ENCODE data around the gene BORCS6. TPM values are rescaled to one million over a fixed set of nuclear protein-coding genes. Genes with fewer than 3 reads are reported as not detected.
A peak's percentile ranks its signal among the peaks of the same experiment; 100 is the strongest.

The BORCS6 gene
- polyA plus RNA-seq, 3 donors: 2.6 to 5.2 (median 4.6) TPM

- no peak for DNase-seq (ENCODE audit: extremely low read depth in 1 of 11, low read depth in 9 of 11, low spot score in 4 of 11)
These were observed 40.4 kb downstream of the BORCS6 start for GRCh38 chr17:8149419-8150193.

GRCh38 chr17:8148560-8148959, 41.4 kb downstream of the BORCS6 start:
- DNase-seq (ENCODE audit: extremely low read depth in 1 of 11, low read depth in 9 of 11, low spot score in 4 of 11): no peak

DNA sequence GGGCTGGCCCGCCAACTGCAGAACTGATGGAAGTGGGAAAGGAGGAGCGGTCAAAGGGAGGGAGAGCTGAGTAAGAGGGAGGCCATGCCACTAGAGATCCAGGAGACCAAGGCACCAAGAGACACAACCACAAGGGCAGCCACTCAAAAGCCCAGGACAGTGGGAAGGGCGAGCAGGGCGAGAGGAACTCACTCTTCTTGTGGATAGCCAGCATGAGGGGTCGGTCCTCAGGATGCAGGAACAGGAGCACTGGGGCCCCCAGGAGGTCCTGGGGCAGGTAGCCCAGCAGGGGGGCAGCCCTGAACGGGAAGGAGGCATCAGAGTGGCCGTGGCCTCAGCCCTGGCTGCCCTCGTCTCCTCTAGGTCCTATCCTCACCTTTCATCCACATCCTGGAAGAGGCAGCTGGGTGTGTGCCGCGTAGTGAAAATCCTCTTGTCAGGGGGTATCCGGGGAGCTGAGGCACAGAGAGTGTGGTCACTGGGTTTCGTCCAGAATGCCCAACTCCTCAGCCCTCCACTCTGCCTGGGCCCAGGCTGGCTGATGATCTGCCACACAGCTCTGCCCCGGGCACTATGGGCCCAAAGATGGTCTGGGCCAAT, 42.1 kb downstream of the BORCS6 start:
- DNase-seq (ENCODE audit: extremely low read depth in 1 of 11, low read depth in 9 of 11, low spot score in 4 of 11): no peak

GRCh38 chr17:8147141-8147804, 42.7 kb downstream of the BORCS6 start:
- DNase-seq (ENCODE audit: extremely low read depth in 1 of 11, low read depth in 9 of 11, low spot score in 4 of 11): no peak

DNA sequence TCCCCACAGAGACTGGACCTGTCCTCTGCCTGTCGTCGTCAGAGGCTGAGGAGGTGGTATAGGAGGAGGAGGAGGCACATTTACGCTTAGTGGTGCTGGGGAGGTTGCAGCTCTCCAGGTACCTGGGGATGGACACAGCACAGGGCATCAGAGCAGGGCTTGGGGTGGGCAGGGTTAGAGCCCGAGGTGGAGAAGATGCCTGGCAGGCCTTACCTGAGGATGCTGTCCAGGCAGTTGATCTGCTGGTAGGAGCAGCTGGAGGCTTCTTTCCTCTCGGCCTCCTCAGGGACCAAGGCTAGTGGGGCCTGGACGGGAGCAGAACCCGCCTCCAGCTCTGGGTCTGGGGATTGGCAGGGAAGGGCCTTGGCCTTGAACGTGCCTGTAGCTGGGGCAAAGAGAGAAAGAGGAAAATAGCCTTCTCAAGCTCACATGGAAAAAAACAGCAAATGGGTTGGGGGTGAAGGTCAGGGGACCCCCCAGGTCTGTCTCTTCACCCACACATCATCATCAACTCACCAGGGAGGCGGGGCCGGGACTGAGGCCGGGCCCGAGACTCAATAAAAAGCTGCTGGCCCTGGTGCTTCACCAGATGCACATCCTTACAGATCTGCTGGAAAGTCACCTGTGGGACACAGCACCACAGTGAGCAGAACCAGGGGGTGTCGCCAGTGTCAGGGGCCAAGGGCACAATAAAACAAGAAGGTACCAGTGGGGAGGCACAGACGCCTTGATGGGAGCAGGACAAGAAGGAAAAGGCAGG, 43.4 kb downstream of the BORCS6 start:
- DNase-seq (ENCODE audit: extremely low read depth in 1 of 11, low read depth in 9 of 11, low spot score in 4 of 11): no peak

GRCh38 chr17:8145811-8146210, 44.2 kb downstream of the BORCS6 start:
- no peak for DNase-seq (ENCODE audit: extremely low read depth in 1 of 11, low read depth in 9 of 11, low spot score in 4 of 11)

DNA sequence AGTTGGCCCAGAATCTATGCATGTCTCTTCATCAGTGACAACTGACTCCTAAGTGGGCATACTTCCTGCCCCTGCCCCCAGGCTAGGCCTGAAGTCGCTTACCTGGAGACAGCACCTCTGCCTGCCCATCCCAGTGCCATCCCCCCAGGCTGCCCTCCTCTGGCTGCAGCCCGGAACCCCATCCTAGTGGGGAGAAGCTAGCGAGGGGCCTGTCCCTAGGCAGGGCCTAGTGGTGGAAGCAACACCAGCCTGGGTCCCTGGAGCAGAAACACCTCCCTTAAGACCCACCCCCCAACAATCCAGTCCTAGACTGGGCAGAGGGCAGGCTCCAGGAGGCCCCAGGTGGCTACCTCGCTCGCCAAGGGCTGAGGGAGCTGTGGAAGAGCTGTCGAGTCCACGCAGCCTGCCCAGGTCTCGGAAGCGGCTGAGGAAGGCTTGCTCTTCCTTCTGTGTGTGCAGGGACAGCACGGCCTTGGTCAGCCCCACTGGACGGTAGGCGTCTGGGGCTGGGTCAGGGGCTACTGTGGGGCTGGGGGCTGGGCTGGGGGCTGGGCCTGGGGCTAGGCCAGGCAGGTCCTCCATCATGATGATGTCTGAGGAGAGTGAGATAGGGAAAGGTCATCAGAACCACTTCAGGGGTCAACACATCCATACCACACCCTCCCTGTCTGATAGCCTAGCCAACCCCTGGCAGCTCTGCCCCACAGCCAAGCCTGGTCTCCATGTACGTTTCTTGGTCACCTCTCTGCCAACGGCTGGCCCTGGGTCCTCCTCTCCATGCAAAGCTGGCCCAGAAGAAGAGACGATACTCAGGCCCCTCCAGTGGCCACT, 45.4 kb downstream of the BORCS6 start:
- DNase-seq (ENCODE audit: extremely low read depth in 1 of 11, low read depth in 9 of 11, low spot score in 4 of 11): no peak

GRCh38 chr17:8143581-8144400, 46.2 kb downstream of the BORCS6 start:
- no peak for DNase-seq (ENCODE audit: extremely low read depth in 1 of 11, low read depth in 9 of 11, low spot score in 4 of 11)

DNA sequence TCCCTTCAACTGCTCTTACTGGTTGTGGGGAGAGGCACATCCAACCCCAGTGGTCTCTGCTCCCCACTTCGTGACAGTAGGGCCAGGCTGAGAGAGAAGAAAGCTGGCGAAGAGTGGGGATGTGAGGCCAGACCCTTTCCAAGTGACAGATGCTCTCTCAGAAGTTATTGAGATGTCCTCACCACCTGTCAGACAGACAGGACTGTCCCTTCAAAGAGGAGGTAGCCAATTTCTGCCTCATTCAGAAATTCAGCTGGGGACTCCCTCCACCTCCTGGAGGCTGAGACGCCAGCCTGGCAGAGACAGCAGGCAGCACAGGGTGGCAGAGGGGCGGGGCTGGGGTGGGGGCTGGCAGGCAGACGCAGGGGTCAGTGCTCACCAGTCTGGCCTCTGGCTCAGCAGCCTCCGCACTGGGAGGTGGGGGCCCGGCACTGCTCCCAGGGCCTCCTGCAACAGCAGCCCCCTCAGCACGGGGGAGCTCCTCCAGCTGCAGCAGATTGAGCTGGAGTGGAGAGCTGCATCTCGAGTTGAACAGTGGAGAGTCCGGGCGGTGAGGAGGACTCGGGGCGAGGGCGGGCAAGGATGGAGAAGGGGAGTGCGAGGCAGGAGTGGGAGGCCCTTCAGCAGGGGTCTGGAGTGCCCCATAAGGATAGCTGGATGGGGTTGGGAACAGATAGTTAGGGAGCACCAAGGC, 46.9 kb downstream of the BORCS6 start:
- no peak for DNase-seq (ENCODE audit: extremely low read depth in 1 of 11, low read depth in 9 of 11, low spot score in 4 of 11)

GRCh38 chr17:8142158-8142886, 47.7 kb downstream of the BORCS6 start:
- no peak for DNase-seq (ENCODE audit: extremely low read depth in 1 of 11, low read depth in 9 of 11, low spot score in 4 of 11)

DNA sequence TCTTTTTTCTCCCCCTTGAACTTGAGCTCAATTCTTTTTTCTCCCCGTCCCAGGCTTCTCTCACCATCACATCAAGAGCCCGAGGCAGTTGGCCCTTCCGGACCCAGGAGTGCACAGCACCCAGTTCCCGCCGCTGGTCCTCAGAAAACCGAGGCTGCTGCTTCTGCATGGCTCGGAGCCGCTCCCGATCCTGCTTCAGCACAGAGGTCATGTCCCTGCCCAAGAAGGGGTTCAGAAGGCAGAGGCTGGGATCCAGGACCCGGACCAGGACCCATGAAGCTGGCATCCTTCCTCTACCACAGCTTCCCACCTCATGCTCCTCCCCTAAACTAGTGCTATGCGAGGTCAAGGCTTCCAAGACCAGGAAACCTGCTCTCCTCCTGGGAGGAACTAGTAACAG, 48.2 kb downstream of the BORCS6 start:
- no peak for DNase-seq (ENCODE audit: extremely low read depth in 1 of 11, low read depth in 9 of 11, low spot score in 4 of 11)

DNA sequence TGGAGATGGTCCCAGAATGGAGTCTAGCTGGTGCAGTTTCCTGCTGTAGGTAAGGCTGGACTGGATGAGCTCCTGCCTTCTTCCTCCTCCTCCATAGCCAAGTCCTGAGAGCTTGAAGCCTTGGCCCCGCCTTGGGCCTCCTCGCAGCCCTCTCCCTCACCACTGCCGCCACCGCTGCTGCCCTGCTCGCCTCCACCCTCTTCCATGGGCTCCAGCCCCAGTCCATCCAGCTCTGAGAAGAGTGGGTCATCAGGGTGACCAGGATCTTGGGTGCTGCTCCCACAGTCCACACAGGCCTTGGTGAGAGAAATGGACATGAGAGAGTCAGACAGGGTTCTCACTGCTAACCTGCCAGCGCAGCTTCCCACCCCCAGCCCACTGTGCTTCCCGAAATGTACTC, 48.9 kb downstream of the BORCS6 start:
- DNase-seq (ENCODE audit: extremely low read depth in 1 of 11, low read depth in 9 of 11, low spot score in 4 of 11): no peak

DNA sequence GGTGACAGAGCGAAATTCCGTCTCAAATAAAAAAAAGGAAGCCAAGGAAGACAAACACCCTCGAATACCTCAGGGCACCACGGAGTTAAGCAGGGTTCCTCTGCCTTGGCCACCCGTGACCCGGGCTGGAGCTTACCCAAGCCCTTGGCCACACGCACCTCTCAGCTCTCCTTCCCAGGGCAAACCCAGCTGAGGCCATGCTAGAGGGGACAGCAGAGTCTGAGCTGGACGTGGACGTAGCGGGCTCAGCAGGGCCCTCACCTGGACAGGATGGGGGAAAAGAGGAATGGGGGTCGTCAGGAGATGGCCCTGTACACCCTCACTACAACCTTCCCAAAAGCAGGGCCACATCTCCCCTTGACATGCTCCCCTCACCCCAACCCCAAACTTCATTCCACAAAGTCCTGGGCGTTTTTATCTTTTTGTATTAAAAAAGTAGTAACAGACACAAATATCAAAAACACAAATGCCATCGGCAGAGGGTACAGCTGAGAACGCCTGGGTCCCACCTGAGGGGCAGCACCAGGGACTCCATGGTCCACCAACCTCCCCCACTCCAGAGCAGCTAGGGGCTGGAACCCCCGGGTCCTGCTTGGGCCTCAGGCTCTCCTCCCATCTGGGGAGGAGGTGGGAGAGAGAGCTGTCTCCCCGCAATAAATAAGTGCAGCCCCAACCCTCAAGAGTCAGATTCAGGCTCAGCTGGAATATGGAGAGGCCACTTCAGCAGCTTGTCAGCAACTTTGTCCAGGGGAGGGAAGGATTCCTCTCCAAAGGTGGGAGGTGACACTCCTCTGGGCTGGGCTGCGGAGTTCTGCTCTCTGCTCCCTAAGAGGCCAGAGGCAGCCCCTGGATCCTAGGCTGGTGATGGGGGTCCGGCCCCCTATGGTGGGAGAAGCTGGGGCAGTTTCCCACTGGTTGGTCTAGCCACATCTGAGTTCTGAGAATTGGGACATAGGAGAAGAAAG, 49.6 kb downstream of the BORCS6 start:
- DNase-seq (ENCODE audit: extremely low read depth in 1 of 11, low read depth in 9 of 11, low spot score in 4 of 11): no peak

GRCh38 chr17:8138672-8139371, 51.2 kb downstream of the BORCS6 start:
- DNase-seq (ENCODE audit: extremely low read depth in 1 of 11, low read depth in 9 of 11, low spot score in 4 of 11): peak; percentile 89 to 97 (median 95)

GRCh38 chr17:8138374-8138671, 51.7 kb downstream of the BORCS6 start:
- DNase-seq (ENCODE audit: extremely low read depth in 1 of 11, low read depth in 9 of 11, low spot score in 4 of 11): no peak
